Lung (tissue), 12 donors: Measurements from ENCODE around the gene COQ10B. TPM values are rescaled to one million over a fixed set of nuclear protein-coding genes. Genes with fewer than 3 reads are reported as not detected.
A peak's percentile ranks its signal among the peaks of the same experiment; 100 is the strongest.

ENCODE experiments used
- ATAC-seq: fragments of 200-7000 bp; cut with Tn5 transposase; one replicate; pipeline ENCODE4 v1.9.1; 2020; ENCODE audit warnings: moderate number of reproducible peaks; ENCODE audit not compliant: insufficient read depth, low FRiP score
- DNase-seq, 3 donors: peaks; one replicate each; pipeline ENCODE4 v3.0.0-alpha.2; 2013 to 2017
- H3K27ac ChIP-seq, 2 donors: one replicate each; pipeline ENCODE4 v1.5.1; 2013; ENCODE audit warnings: mild to moderate bottlenecking in 2 of 2, moderate library complexity in 2 of 2, control low read depth in 1 of 2, inconsistent platforms in 1 of 2, low read depth in 1 of 2, low read length in 1 of 2
- H3K27me3 ChIP-seq, 3 donors: one replicate each; pipeline ENCODE4 v1.5.1; 2013; ENCODE audit warnings: low read length in 2 of 3; ENCODE audit not compliant: control insufficient read depth in 3 of 3, insufficient read depth in 3 of 3
- H3K36me3 ChIP-seq, 4 donors: one replicate each; pipeline ENCODE4 v1.5.1; 2013; ENCODE audit warnings: low read length in 4 of 4, mild to moderate bottlenecking in 1 of 4, moderate library complexity in 1 of 4; ENCODE audit not compliant: control insufficient read depth in 4 of 4, insufficient read depth in 4 of 4
- H3K4me1 ChIP-seq, 5 donors: one replicate each; pipeline ENCODE4 v1.5.1; 2013; ENCODE audit warnings: low read length in 5 of 5, mild to moderate bottlenecking in 2 of 5, moderate library complexity in 1 of 5; ENCODE audit not compliant: control insufficient read depth in 5 of 5, insufficient read depth in 5 of 5
- H3K4me3 ChIP-seq: one replicate; pipeline ENCODE4 v1.5.1; 2013; ENCODE audit warnings: mild to moderate bottlenecking, control low read depth, moderate library complexity
- H3K9ac ChIP-seq, 2 donors: one replicate each; pipeline ENCODE4 v1.5.1; 2013; ENCODE audit warnings: low read length in 2 of 2, control low read depth in 1 of 2; ENCODE audit not compliant: insufficient read depth in 1 of 2
- H3K9me3 ChIP-seq, 4 donors: one replicate each; pipeline ENCODE4 v1.5.1; 2013; ENCODE audit warnings: low read length in 3 of 4, mild to moderate bottlenecking in 1 of 4, moderate library complexity in 1 of 4; ENCODE audit not compliant: control insufficient read depth in 4 of 4, insufficient read depth in 3 of 4
- WGBS, 2 donors: extraction: QIAGEN DNeasy Blood & Tissue Kit; methylation state at CpG; one replicate each; pipeline ENCODE4 v1.1.7; 2013; 5-methylcytosine and 5-hydroxymethylcytosine counted together
- polyA plus RNA-seq, 2 donors: library from polyadenylated mRNA; stranded (reverse); fragments of 200-250 nt; gene quantifications; one replicate each; pipeline ENCODE4 v1.2.1, GENCODE V29; 2013
- total RNA-seq, 2 donors: library from RNA; depleted of rRNA in 1 of 2; stranded (reverse); fragments of >200 nt in 1 of 2; gene quantifications; one replicate each; pipeline ENCODE4 v1.2.1, GENCODE V29; 2014 to 2021
- TF ChIP-seq, protein P1 (sequence below): IDR thresholded peaks from 2 replicates; pipeline ENCODE4 v1.5.1; 2012; ENCODE audit warnings: mild to moderate bottlenecking; ENCODE audit errors: control extremely low read depth, extremely low read depth
- donor health status: control.
- donor health status: control.
- donor health status: Bipolar disorder and iron deficiency.
- donor health status: healthy.
- donor health status: DM: yes; HTN: yes; CAD: no.

Gene COQ10B
- total and polyA plus RNA-seq, 4 donors, result 13.3 to 26.8 (median 20.9) TPM

DNA sequence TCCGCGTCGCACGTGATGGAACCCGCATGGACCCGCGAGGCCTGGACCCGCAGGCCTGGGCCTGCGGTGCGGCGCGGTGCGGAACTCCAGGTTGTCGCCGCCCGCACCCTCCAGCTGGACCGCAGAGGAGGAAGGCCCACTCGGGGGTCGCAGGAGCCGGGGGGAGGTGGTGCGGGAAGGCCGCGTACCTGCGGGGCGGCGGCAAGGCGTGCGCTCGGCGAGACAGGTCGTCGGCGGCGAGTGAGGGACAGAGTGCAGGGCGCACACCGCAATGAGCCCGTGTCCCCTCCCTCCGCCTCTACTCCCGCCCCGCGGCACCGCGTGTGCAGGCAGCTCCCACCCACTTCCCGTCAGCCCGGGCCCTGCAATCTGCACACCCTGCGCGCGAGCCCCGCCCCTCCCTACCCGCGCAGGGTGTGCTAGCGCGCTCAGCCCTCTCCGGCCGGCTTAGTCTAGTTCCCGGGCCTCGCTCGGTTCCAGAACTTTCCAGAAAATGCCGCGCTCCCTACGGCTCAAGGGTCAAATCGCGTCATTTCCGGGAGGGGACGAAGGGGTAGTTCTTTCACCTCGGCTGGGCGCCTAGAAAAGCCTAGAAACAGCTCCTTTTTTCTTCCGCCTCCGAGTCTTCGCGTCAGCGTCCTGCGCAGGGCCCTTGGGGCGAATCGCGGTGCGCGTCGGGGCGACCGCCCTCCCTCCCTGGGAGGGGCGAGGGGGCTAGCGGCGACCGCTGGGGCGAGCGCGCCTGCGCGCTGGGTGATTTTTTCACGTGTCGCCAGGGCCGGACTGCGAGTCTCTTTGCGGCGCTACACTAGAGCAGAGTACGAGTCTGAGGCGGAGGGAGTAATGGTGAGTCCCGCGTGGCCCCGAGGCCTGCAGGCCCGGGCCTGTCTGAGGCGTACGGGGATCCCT lies 46.5 kb downstream of the COQ10B start, which contains the start of the genes HSPD1 and HSPE1:
Gene HSPD1 (minus strand): TSS at position 247 of the 909 bp plus-strand sequence. CDS start 992 bp downstream, outside the sequence.
Gene HSPE1 (plus strand): TSS at position 786 of the 909 bp plus-strand sequence. CDS start 58 bp downstream, at position 844.
- TF ChIP-seq, protein P1, sequence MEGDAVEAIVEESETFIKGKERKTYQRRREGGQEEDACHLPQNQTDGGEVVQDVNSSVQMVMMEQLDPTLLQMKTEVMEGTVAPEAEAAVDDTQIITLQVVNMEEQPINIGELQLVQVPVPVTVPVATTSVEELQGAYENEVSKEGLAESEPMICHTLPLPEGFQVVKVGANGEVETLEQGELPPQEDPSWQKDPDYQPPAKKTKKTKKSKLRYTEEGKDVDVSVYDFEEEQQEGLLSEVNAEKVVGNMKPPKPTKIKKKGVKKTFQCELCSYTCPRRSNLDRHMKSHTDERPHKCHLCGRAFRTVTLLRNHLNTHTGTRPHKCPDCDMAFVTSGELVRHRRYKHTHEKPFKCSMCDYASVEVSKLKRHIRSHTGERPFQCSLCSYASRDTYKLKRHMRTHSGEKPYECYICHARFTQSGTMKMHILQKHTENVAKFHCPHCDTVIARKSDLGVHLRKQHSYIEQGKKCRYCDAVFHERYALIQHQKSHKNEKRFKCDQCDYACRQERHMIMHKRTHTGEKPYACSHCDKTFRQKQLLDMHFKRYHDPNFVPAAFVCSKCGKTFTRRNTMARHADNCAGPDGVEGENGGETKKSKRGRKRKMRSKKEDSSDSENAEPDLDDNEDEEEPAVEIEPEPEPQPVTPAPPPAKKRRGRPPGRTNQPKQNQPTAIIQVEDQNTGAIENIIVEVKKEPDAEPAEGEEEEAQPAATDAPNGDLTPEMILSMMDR, result no peak
- H3K36me3 ChIP-seq, result peaks cover 9 to 42% (median 29%) of the 10 kb centered on the region in 4 donors
- DNase-seq (peak; percentile 99 to 100 (median 100)), ATAC-seq (peak; percentile 94)
- H3K4me1 ChIP-seq, result peaks cover 0 to 21% (median 10%) of the 10 kb centered on the region in 5 donors
- WGBS, 2 donors, result 0% methylated on average over 73 to 104 of the region's 104 CpGs
- no peaks in the 10 kb centered on the region for H3K9me3 ChIP-seq
- H3K9ac ChIP-seq, result peak within 1 kb of the TSS; percentile 79 to 100
- H3K27ac ChIP-seq, result peak within 1 kb of the TSS; percentile 87 to 97
- H3K27me3 ChIP-seq, result no peaks in the 10 kb centered on the region
- H3K4me3 ChIP-seq, result peak within 1 kb of the TSS; percentile 96

DNA sequence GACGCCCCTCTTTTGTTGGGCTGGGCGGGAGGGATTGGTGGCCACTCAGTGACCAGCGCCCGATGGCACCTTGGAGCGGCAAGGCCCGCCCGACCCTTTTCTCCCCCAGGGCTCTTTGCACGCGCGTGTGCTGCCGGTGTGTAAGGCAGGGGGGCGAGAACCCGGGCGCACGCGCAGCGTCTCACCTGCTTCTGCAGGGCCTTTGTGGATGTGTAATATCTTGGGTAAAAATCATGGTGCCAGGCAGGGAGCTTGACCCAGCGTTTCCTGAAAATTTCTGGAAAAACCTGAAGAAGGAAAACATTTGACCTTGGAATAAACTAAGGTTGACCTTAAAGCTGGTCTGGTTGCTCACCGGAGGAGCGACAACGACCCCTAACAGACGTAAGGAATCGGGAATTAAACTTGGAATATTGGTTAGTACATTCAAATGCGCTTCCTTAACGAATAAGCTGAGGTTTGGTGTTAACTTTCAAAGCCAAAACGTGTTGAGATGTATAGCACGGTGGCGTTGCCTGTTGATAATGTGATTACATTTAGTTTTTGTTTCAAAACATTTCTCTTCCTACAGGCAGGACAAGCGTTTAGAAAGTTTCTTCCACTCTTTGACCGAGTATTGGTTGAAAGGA lies 47.3 kb downstream of the COQ10B start:
- H3K27me3 ChIP-seq, result no peaks in the 10 kb centered on the region
- TF ChIP-seq, protein P1, result no peak
- ATAC-seq (no peak), DNase-seq (peak in 2 of 3 donors; percentile 34 to 61)
- peak overlapping the region; percentile 74 to 100 for H3K9ac ChIP-seq
- H3K27ac ChIP-seq, result peak overlapping the region; percentile 87 to 97
- H3K4me1 ChIP-seq, result peaks cover 0 to 20% (median 10%) of the 10 kb centered on the region in 5 donors
- peak overlapping the region; percentile 88 for H3K4me3 ChIP-seq
- H3K9me3 ChIP-seq, result no peaks in the 10 kb centered on the region
- WGBS, 2 donors, result 0 to 1% methylated on average over 29 to 30 of the region's 30 CpGs
- peaks cover 9 to 35% (median 24%) of the 10 kb centered on the region in 4 donors for H3K36me3 ChIP-seq

DNA sequence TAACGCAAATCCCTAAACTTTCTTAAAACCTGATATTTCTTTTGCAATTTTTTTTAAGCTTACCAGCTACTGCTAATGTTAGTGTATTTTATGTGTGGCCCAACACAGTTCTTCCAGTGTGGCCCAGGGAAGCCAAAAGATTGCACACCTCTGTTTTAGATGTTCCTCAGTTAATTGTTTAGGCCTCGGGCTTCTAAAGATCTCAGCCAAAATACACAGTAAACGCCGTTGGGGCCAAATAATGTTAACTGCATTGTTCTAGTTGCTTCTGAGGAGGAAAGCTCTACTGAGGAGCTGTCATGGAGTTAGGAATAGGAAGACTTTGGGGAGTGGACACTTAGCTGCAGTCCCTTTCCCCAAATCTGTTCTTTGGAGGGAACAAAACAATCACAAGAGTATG lies 48.8 kb downstream of the COQ10B start:
- Histone ChIP-seq H3K9ac (peak overlapping the region in 1 of 2 donors; percentile 58), H3K27ac (no peak overlapping the region), H3K9me3 (no peaks in the 10 kb centered on the region), H3K36me3 (peaks cover 5 to 23% (median 14%) of the 10 kb centered on the region in 4 donors), H3K27me3 (no peaks in the 10 kb centered on the region), H3K4me3 (no peak overlapping the region), H3K4me1 (peaks cover 0 to 20% (median 10%) of the 10 kb centered on the region in 5 donors)
- ATAC-seq (no peak), DNase-seq (no peak)
- 59 to 78% methylated on average over 4 of the region's 4 CpGs for WGBS, 2 donors
- TF ChIP-seq, protein P1, result no peak
